Skin epidermis (tissue), 12 donors: ENCODE data around the gene PARVA.
A peak's percentile ranks its signal among the peaks of the same experiment; 100 is the strongest.

Experiments used
- H3K27ac ChIP-seq, 21 experiments: fragments of 200-600 bp; sonication (generic) in 11 of 21; one replicate each; pipeline ENCODE4 v1.5.0; 2020; ENCODE audit warnings: mild to moderate bottlenecking in 3 of 21, inconsistent platforms in 2 of 21, moderate library complexity in 2 of 21
- H3K4me3 ChIP-seq, 7 experiments: fragments of 200-600 bp; sonication (generic) in 2 of 7; one replicate each; pipeline ENCODE4 v1.5.0; 2020; ENCODE audit warnings: inconsistent platforms in 2 of 7, mild to moderate bottlenecking in 2 of 7, moderate library complexity in 1 of 7

The PARVA gene

GRCh38 chr11:12537778-12538401 is 160.5 kb downstream of the PARVA start:
- Histone ChIP-seq H3K27ac (peak overlapping the region in 1 of 21 experiments; percentile 59), H3K4me3 (no peak overlapping the region)

GRCh38 chr11:12538889-12539421 is 161.6 kb downstream of the PARVA start:
- Histone ChIP-seq H3K4me3 (no peak overlapping the region), H3K27ac (peak overlapping the region in 14 of 21 experiments; percentile 29 to 68 (median 48))

GRCh38 chr11:12539572-12539971 is 162.2 kb downstream of the PARVA start:
- peak overlapping the region in 13 of 21 experiments; percentile 21 to 68 (median 55) for H3K27ac ChIP-seq
- no peak overlapping the region for H3K4me3 ChIP-seq

- H3K27ac ChIP-seq, result peak overlapping the region in 12 of 21 experiments; percentile 11 to 68 (median 56)
- H3K4me3 ChIP-seq, result no peak overlapping the region
Observed at GRCh38 chr11:12540075-12540680, 162.8 kb downstream of the PARVA start.

GRCh38 chr11:12540913-12541582 is 163.7 kb downstream of the PARVA start:
- Histone ChIP-seq H3K4me3 (no peak overlapping the region), H3K27ac (peak overlapping the region in 10 of 21 experiments; percentile 8 to 75 (median 59))

- H3K27ac ChIP-seq, result peak overlapping the region in 5 of 21 experiments; percentile 8 to 75 (median 47)
Observed at GRCh38 chr11:12541583-12542151, 164.3 kb downstream of the PARVA start.

GRCh38 chr11:12542186-12542935 is 165.0 kb downstream of the PARVA start:
- H3K27ac ChIP-seq, result no peak overlapping the region

More at GRCh38 chr11:12541583-12542151, 164.3 kb downstream of the PARVA start:
- no peak overlapping the region for H3K4me3 ChIP-seq

GRCh38 chr11:12543596-12544415 is 166.4 kb downstream of the PARVA start:
- no peak overlapping the region for H3K4me3 ChIP-seq
- no peak overlapping the region for H3K27ac ChIP-seq

More at GRCh38 chr11:12542186-12542935, 165.0 kb downstream of the PARVA start:
- H3K4me3 ChIP-seq, result no peak overlapping the region

GRCh38 chr11:12544986-12545775 is 167.8 kb downstream of the PARVA start:
- no peak overlapping the region for H3K4me3 ChIP-seq
- H3K27ac ChIP-seq, result no peak overlapping the region

GRCh38 chr11:12546122-12546521 is 168.8 kb downstream of the PARVA start:
- no peak overlapping the region for H3K27ac ChIP-seq

GRCh38 chr11:12546660-12547059 is 169.3 kb downstream of the PARVA start:
- no peak overlapping the region for H3K4me3 ChIP-seq
- H3K27ac ChIP-seq, result no peak overlapping the region

More at GRCh38 chr11:12546122-12546521, 168.8 kb downstream of the PARVA start:
- H3K4me3 ChIP-seq, result no peak overlapping the region

GRCh38 chr11:12547953-12548650 is 170.7 kb downstream of the PARVA start:
- no peak overlapping the region for H3K4me3 ChIP-seq
- H3K27ac ChIP-seq, result no peak overlapping the region

GRCh38 chr11:12552692-12553091 is 175.3 kb downstream of the PARVA start:
- H3K27ac ChIP-seq, result peak overlapping the region in 2 of 21 experiments; percentile 15 to 29
- no peak overlapping the region for H3K4me3 ChIP-seq

GRCh38 chr11:12554122-12554521 is 176.8 kb downstream of the PARVA start:
- Histone ChIP-seq H3K4me3 (no peak overlapping the region), H3K27ac (no peak overlapping the region)

GRCh38 chr11:12556155-12556554 is 178.8 kb downstream of the PARVA start:
- H3K4me3 ChIP-seq, result no peak overlapping the region
- H3K27ac ChIP-seq, result peak overlapping the region in 6 of 21 experiments; percentile 3 to 55 (median 45)

- Histone ChIP-seq H3K27ac (peak overlapping the region in 7 of 21 experiments; percentile 12 to 68 (median 44)), H3K4me3 (no peak overlapping the region)
Observed at GRCh38 chr11:12556788-12557384, 179.5 kb downstream of the PARVA start.

GRCh38 chr11:12559011-12559410 is 181.6 kb downstream of the PARVA start:
- Histone ChIP-seq H3K4me3 (no peak overlapping the region), H3K27ac (no peak overlapping the region)
